ENCODE results near the gene PALLD. TPM values are rescaled to one million over a fixed set of nuclear protein-coding genes. Genes with fewer than 3 reads are reported as not detected.

PALLD gene
- total RNA-seq, 6 experiments from 2014 or later: 7.7 to 81.6 (median 24.8) TPM

DNA sequence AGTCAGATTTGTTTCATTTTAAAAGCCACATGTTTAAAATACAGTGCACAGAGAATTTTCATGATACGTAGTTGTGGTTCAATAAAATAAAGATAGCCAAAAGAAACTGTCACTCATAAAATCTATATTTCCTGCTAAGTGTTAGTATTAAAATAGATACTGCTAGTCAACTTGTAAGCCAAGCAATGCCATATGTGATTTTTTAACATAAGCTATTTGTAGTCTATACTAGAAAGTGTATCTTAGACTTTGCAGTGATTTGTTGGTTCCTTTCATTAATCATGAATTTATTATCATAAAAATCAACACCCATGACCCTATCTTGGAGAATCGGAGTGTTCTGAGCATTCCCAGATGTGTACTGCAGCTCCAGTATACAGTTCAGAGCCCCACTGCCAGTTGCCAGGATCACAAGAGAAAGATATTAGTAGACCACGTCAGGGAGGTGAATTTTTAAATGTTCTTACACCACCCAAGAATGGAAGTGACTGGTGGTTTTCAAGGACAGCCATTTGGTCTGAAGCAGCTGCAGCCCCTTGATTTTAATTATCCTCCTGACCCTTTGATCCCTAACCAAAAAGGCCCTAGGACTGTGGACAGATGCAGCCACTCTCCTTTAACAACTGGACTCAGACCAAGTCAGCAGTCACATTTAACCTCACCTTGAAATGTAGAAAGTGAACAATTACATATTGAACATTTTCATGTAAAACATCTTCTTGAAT is 163.1 kb downstream of the PALLD start:
- Histone ChIP-seq H3K4me1 (peaks cover 0 to 14% (median 4%) of the 10 kb centered on the region in 4 donors), H3K4me3 (no peak overlapping the region), H3K36me3 (no peaks in the 10 kb centered on the region), H3K27ac (no peak overlapping the region), H3K9me3 (no peaks in the 10 kb centered on the region), H3K27me3 (no peaks in the 10 kb centered on the region)
- ATAC-seq (no peak), DNase-seq (no peak)
- 60% methylated on average over 3 of the region's 3 CpGs for WGBS (ENCODE audit: insufficient coverage, low coverage, low lambda C conversion rate, missing lambda C conversion rate)
- TF ChIP-seq POLR2A (IDR thresholded peaks at IDR 0.05): no peak
- TF ChIP-seq, protein P1, sequence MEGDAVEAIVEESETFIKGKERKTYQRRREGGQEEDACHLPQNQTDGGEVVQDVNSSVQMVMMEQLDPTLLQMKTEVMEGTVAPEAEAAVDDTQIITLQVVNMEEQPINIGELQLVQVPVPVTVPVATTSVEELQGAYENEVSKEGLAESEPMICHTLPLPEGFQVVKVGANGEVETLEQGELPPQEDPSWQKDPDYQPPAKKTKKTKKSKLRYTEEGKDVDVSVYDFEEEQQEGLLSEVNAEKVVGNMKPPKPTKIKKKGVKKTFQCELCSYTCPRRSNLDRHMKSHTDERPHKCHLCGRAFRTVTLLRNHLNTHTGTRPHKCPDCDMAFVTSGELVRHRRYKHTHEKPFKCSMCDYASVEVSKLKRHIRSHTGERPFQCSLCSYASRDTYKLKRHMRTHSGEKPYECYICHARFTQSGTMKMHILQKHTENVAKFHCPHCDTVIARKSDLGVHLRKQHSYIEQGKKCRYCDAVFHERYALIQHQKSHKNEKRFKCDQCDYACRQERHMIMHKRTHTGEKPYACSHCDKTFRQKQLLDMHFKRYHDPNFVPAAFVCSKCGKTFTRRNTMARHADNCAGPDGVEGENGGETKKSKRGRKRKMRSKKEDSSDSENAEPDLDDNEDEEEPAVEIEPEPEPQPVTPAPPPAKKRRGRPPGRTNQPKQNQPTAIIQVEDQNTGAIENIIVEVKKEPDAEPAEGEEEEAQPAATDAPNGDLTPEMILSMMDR (IDR thresholded peaks at IDR 0.05): no peak
- intact Hi-C loops (cut with DNase I): no loop called here

DNA sequence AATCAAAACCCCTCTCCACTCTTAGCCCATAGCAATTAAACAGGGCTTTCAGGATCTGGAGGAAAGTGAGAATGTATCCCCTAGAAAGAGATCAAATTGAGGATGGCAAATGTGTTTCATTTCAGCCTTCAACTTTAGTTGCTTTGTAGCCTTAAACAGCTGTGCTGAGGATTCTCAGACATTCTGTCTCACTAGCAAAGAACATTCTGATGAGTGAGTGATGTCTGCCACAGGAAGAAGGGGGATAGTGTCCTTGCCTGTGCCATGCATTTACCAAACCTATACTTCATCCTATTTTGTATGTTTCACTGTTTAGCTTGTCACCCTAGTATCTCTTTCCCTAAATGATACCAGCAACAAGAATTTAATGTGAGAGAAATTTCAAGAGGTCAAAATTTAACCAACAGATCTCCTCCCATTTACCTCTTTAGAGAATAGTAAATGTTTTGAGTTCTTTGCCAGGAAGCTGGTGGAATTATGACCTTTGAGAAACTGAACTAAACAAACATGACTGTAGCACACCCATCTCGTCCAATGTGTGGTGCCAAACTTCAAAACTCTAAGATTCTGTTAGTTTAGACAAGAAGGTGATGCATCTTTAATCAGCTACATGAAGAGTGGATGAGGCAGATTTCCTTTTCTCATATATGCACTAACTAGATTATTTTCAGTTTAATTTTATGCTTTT is 165.6 kb downstream of the PALLD start:
- peaks cover 0 to 11% (median 4%) of the 10 kb centered on the region in 4 donors for H3K4me1 ChIP-seq
- peak overlapping the region in 2 of 3 donors; percentile 32 to 36 for H3K27ac ChIP-seq
- no peaks in the 10 kb centered on the region for H3K36me3 ChIP-seq
- H3K27me3 ChIP-seq: no peaks in the 10 kb centered on the region
- ATAC-seq: peak; percentile 87 to 98 (median 97)
- TF ChIP-seq, protein P1 (IDR thresholded peaks at IDR 0.05): no peak
- TF ChIP-seq POLR2A (IDR thresholded peaks at IDR 0.05): no peak
- intact Hi-C loops (cut with DNase I): no loop called here
- no peak for DNase-seq
- H3K4me3 ChIP-seq: no peak overlapping the region
- H3K9me3 ChIP-seq: no peaks in the 10 kb centered on the region
- 11% methylated on average over 1 of the region's 1 CpG for WGBS (ENCODE audit: insufficient coverage, low coverage, low lambda C conversion rate, missing lambda C conversion rate)

DNA sequence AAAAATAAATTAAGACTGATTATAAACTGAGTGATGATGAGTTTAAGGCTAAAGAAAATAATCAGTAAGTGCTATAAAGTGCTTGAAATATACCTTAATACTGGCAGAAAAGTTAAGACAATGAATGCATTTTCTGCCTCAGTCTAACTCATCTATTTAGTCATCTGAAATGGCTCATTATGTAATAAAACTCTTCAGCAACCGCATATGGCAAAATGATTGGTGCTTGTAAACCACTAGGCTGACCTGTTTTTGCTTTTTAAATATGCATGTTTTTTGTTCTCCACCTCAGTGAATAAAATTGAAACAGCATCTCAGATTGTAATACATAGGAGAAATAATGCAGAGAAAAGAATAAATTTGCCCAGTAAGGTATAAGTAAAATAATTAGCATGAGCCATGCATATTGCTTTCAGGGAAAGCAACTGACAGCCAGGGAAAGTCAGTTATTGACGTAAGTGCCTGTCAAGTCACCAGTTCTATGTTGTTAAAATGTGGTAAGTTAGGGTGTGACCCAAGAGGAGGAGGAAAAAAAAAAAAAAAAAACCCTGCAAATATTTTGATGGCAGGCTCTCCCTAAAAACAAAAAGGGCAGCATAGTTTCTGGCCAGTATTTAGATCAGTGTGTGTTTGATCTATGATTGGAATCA is 167.5 kb downstream of the PALLD start:
- WGBS (ENCODE audit: insufficient coverage, low coverage, low lambda C conversion rate, missing lambda C conversion rate): 83% methylated on average over 2 of the region's 2 CpGs
- H3K27ac ChIP-seq: no peak overlapping the region
- H3K36me3 ChIP-seq: no peaks in the 10 kb centered on the region
- intact Hi-C loops (cut with DNase I): no loop called here
- no peak overlapping the region for H3K4me3 ChIP-seq
- ATAC-seq: no peak
- H3K4me1 ChIP-seq: peaks cover 0 to 10% (median 4%) of the 10 kb centered on the region in 4 donors
- TF ChIP-seq, protein P1 (IDR thresholded peaks at IDR 0.05): no peak
- no peak for TF ChIP-seq POLR2A (IDR thresholded peaks at IDR 0.05)
- H3K27me3 ChIP-seq: no peaks in the 10 kb centered on the region
- no peak for DNase-seq
- no peaks in the 10 kb centered on the region for H3K9me3 ChIP-seq

DNA sequence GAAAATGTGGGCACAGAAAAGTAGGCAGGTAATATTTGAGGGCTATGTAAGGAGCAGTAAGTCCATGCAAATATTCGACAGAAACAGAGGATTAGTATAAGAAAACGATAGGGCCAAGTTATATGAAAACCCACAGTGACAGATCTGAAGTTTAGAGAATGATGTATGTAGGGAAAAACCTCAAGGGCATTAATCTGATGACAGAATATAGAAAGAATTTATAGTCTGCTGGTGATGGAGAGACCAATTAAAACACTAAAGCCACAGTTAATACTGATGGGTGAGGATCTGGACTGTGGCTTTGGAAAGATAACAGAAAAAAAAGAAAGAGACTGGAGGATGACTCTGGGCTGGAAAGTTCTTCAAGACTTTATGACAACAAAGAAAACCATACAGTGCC is 169.7 kb downstream of the PALLD start:
- DNase-seq (no peak), ATAC-seq (no peak)
- 55% methylated on average over 2 of the region's 2 CpGs for WGBS (ENCODE audit: insufficient coverage, low coverage, low lambda C conversion rate, missing lambda C conversion rate)
- intact Hi-C loops (cut with DNase I): no loop called here
- Histone ChIP-seq H3K4me3 (no peak overlapping the region), H3K27me3 (no peaks in the 10 kb centered on the region), H3K4me1 (peaks cover 0 to 10% (median 4%) of the 10 kb centered on the region in 4 donors), H3K27ac (no peak overlapping the region), H3K36me3 (no peaks in the 10 kb centered on the region), H3K9me3 (no peaks in the 10 kb centered on the region)
- TF ChIP-seq POLR2A (IDR thresholded peaks at IDR 0.05): no peak
- TF ChIP-seq, protein P1 (IDR thresholded peaks at IDR 0.05): no peak

Measured in right lobe of liver (tissue), 6 donors.